NCI-H128 (cell line): ENCODE results near the gene SLCO3A1.

Experiments
- DNase-seq: peaks from one replicate; lab custom pipeline; 2025; ENCODE audit not compliant: unreplicated experiment; lab: John Stamatoyannopoulos, UW

The SLCO3A1 gene

GRCh38 chr15:91881569-91882297 is 28.2 kb downstream of the SLCO3A1 start:
- DNase-seq, result no peak

GRCh38 chr15:91882858-91883586 is 29.5 kb downstream of the SLCO3A1 start:
- DNase-seq, result no peak

GRCh38 chr15:91884606-91885005 is 31.1 kb downstream of the SLCO3A1 start:
- no peak for DNase-seq

GRCh38 chr15:91885054-91885453 is 31.5 kb downstream of the SLCO3A1 start:
- no peak for DNase-seq

GRCh38 chr15:91885714-91886270 is 32.3 kb downstream of the SLCO3A1 start:
- DNase-seq, result no peak

GRCh38 chr15:91886878-91887277 is 33.4 kb downstream of the SLCO3A1 start:
- DNase-seq, result no peak

GRCh38 chr15:91887321-91887720 is 33.8 kb downstream of the SLCO3A1 start:
- DNase-seq, result no peak

- DNase-seq, result no peak
Measured at GRCh38 chr15:91887921-91888373, 34.4 kb downstream of the SLCO3A1 start.

GRCh38 chr15:91889111-91889815 is 35.8 kb downstream of the SLCO3A1 start:
- DNase-seq, result no peak

- no peak for DNase-seq
Measured at GRCh38 chr15:91890614-91891013, 37.1 kb downstream of the SLCO3A1 start.

- no peak for DNase-seq
Measured at GRCh38 chr15:91891101-91891500, 37.6 kb downstream of the SLCO3A1 start.

GRCh38 chr15:91891788-91892345 is 38.4 kb downstream of the SLCO3A1 start:
- DNase-seq, result no peak

- DNase-seq, result no peak
Measured at GRCh38 chr15:91892436-91892835, 38.9 kb downstream of the SLCO3A1 start.

GRCh38 chr15:91894606-91895005 is 41.1 kb downstream of the SLCO3A1 start:
- DNase-seq, result no peak

GRCh38 chr15:91895051-91895450 is 41.5 kb downstream of the SLCO3A1 start:
- DNase-seq, result no peak

GRCh38 chr15:91896341-91897055 is 43.0 kb downstream of the SLCO3A1 start:
- no peak for DNase-seq

- no peak for DNase-seq
Measured at GRCh38 chr15:91897585-91898372, 44.3 kb downstream of the SLCO3A1 start.

GRCh38 chr15:91898843-91899242 is 45.3 kb downstream of the SLCO3A1 start:
- DNase-seq, result no peak

GRCh38 chr15:91904942-91905341 is 51.4 kb downstream of the SLCO3A1 start:
- no peak for DNase-seq

GRCh38 chr15:91908391-91908790 is 54.9 kb downstream of the SLCO3A1 start:
- no peak for DNase-seq
